Panc1 (cell line): ENCODE data around the gene DNAJC30. TPM values are rescaled to one million over a fixed set of nuclear protein-coding genes. Genes with fewer than 3 reads are reported as not detected.

Experiments
- ATAC-seq: fragments of 200-7000 bp; cut with Tn5 transposase; 2 replicates; pipeline ENCODE4 v1.9.1; 2020; ENCODE audit warnings: mild to moderate bottlenecking, moderate library complexity
- BruUV-seq: library from RNA; stranded (reverse); fragments of 400-500 nt; replicated peaks from 2 replicates; lab custom pipeline; 2021; lab: Mats Ljungman, UMichigan
- CTCF ChIA-PET: fragments of 300-600 bp; sonication (Branson Sonifier 250); formaldehyde crosslinking; loops from one replicate; lab custom pipeline; 2022; ENCODE audit warnings: antibody characterized with exemption; lab: Charles Lee
- POLR2A ChIA-PET: fragments of 300-600 bp; sonication (Branson Sonifier 250); formaldehyde crosslinking; loops from one replicate; lab custom pipeline; 2022; ENCODE audit warnings: antibody characterized with exemption; lab: Charles Lee
- DNase-seq: peaks from one replicate; pipeline ENCODE4 v3.0.0-alpha.2; 2010; ENCODE audit warnings: low read depth, low spot score
- H3K27ac ChIP-seq: 2 replicates; pipeline ENCODE4 v1.5.1; 2011; ENCODE audit warnings: mild to moderate bottlenecking, low read length, inconsistent platforms
- H3K27me3 ChIP-seq: fragments of 200-500 bp; sonication (Bioruptor generic); 2 replicates; pipeline ENCODE4 v1.6.0; 2014; ENCODE audit warnings: low read length, inconsistent platforms; ENCODE audit not compliant: control insufficient read depth, insufficient read depth
- H3K36me3 ChIP-seq: fragments of 200-500 bp; sonication (Bioruptor generic); 2 replicates; pipeline ENCODE4 v1.5.1; 2014; ENCODE audit warnings: inconsistent platforms, mild to moderate bottlenecking, low read length, moderate library complexity; ENCODE audit not compliant: control insufficient read depth, insufficient read depth
- H3K4me1 ChIP-seq: 2 replicates; pipeline ENCODE4 v1.5.1; 2011; ENCODE audit warnings: inconsistent platforms, mild to moderate bottlenecking, low read length, moderate library complexity; ENCODE audit not compliant: control insufficient read depth, insufficient read depth
- H3K4me3 ChIP-seq, 2 experiments: 2 replicates each; pipeline ENCODE4 v1.5.1; 2011 to 2012; ENCODE audit warnings: low read depth in 2 of 2, low read length in 2 of 2, mild to moderate bottlenecking in 2 of 2, inconsistent platforms in 1 of 2, moderate library complexity in 1 of 2
- H3K9me3 ChIP-seq: fragments of 200-500 bp; sonication (Bioruptor generic); 2 replicates; pipeline ENCODE4 v1.5.1; 2014; ENCODE audit warnings: low read depth, mild to moderate bottlenecking, inconsistent platforms, low read length, moderate library complexity; ENCODE audit not compliant: control insufficient read depth, insufficient read depth
- CTCF ChIP-seq: fragments of 450-650 bp; IDR thresholded peaks from 2 replicates; pipeline ENCODE4 v1.5.1; 2017; ENCODE audit warnings: mild to moderate bottlenecking
- POLR2AphosphoS5 ChIP-seq: IDR thresholded peaks from 2 replicates; pipeline ENCODE4 v1.6.1; 2012; ENCODE audit warnings: mild to moderate bottlenecking, low read depth, low read length, moderate library complexity
- SIN3A ChIP-seq: IDR thresholded peaks from 2 replicates; pipeline ENCODE4 v1.6.1; 2012; ENCODE audit warnings: low read depth, mild to moderate bottlenecking, low read length, moderate library complexity, borderline replicate concordance; ENCODE audit not compliant: insufficient read depth
- TCF7L2 ChIP-seq: IDR thresholded peaks from 2 replicates; pipeline ENCODE4 v1.6.1; 2011; ENCODE audit warnings: mild to moderate bottlenecking, low read depth, low read length, inconsistent platforms
- in situ Hi-C: cut with HindIII; loops from 2 replicates; pipeline ENCODE4 v1.10.0; 2016; ENCODE audit warnings: low sequenced_read_pairs, low pct_unique_long_range_greater_than_20kb
- intact Hi-C: fragments of 100-400 bp; cut with micrococcal nuclease; formaldehyde crosslinking; loops from one replicate; pipeline ENCODE4 v1.10.0; 2022; ENCODE audit not compliant: unreplicated experiment
- total RNA-seq: library from RNA; stranded (reverse); gene quantifications from one replicate; pipeline ENCODE4 v1.2.1, GENCODE V29; 2021; ENCODE audit not compliant: unreplicated experiment
- TF ChIP-seq, protein P1 (sequence below), 2 experiments: IDR thresholded peaks; 2 replicates each; pipeline ENCODE4 v1.6.1; 2011 to 2012; ENCODE audit warnings: low read depth in 2 of 2, control low read depth in 1 of 2, low read length in 1 of 2, mild to moderate bottlenecking in 1 of 2, moderate library complexity in 1 of 2; ENCODE audit not compliant: insufficient read depth in 1 of 2

DNAJC30 gene
- total RNA-seq, 1 experiment from 2014 or later = 11.1 TPM

DNA sequence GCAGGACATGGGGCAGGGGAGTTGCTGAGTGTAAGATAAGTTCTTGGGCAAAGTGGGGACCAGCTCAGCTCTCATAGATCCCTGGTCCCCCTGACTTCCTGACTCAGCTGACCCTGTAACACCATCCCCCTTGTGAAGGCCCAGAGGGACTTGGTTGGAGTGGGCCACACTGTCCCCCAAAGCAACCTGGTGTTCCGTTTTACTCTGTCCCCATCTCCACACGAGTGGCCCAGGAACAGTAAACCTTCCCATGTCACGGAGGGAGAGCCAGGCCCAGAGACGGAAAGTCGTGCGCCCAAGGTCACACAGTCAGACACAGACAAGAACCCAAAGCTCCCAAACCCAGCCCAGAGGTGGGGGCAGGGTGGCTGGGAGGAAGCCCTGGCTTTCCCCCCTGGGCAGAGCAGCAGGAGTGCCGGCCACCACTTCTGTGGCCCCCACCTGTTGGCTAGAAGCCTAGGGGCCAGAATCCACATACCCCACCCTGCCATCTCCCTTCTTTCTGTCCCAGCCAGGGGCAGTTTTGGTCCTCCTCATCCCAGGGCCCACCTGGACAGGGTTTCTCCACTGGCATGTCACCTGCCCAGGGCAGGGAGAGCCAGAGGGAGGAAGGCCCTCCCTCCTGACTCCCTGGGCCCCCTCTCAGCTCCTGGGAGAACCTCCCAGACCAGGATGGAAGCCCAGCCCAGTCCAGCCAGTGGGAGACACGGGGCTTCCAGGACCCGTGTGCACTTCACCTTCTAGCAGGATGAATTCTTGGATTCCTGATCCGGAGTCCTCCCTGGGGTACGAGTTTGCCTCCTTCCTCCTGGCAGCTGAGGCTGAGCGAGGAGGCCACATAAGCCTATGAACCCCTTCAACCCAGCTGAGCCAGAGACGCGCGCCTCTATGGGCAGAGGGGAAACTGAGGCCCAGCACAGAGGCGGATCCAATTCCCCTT, 36.2 kb downstream of the DNAJC30 start:
- POLR2A ChIA-PET = interaction anchor here (0.6 kb wide), 1 partner anchor 41 kb away, joined by 3 read pairs; no protein-coding TSS in a partner anchor
- Histone ChIP-seq H3K9me3 (no peaks in the 10 kb centered on the region), H3K27ac (no peak overlapping the region), H3K36me3 (no peaks in the 10 kb centered on the region), H3K4me3 (peak overlapping the region; percentile 48 to 69), H3K27me3 (peaks cover 3% of the 10 kb centered on the region; the same call in 1 of the 2 replicates), H3K4me1 (peaks cover 7% of the 10 kb centered on the region; the same call in 1 of the 2 replicates)
- intact Hi-C loops = no loop called here
- in situ Hi-C loops = no loop called here
- CTCF ChIA-PET = no interaction called here
- ATAC-seq = peak; percentile 14
- no peak for DNase-seq
- no TSS peak for BruUV-seq
- no peak for TF ChIP-seq POLR2AphosphoS5
- no peak for TF ChIP-seq TCF7L2
- TF ChIP-seq SIN3A = no peak
- no peak for TF ChIP-seq CTCF

- POLR2A ChIA-PET = interaction anchor here (0.6 kb wide), 2 partner anchors 8 to 50 kb away, joined by 4 read pairs; no protein-coding TSS in a partner anchor
- CTCF ChIA-PET = interaction anchor here (0.6 to 0.7 kb wide), 4 partner anchors 12 to 22 kb away, joined by 3 to 7 read pairs (median 3); partner anchors contain the start of gene VPS37D
Measured at GRCh38 chr7:73645643-73646174, 37.5 kb downstream of the DNAJC30 start.

GRCh38 chr7:73644688-73645286, 38.5 kb downstream of the DNAJC30 start:
- DNase-seq = no peak
- intact Hi-C loops (no loop called here), in situ Hi-C loops (no loop called here)
- ATAC-seq = no peak
- Histone ChIP-seq H3K4me3 (no peak overlapping the region), H3K36me3 (no peaks in the 10 kb centered on the region), H3K9me3 (no peaks in the 10 kb centered on the region), H3K4me1 (peaks cover 7% of the 10 kb centered on the region; the same call in 1 of the 2 replicates), H3K27ac (no peak overlapping the region), H3K27me3 (peaks cover 3% of the 10 kb centered on the region; the same call in 1 of the 2 replicates)
- CTCF ChIA-PET = no interaction called here
- POLR2A ChIA-PET = interaction anchor here (0.5 to 0.6 kb wide), 2 partner anchors 9 to 177 kb away, joined by 4 to 8 read pairs; no protein-coding TSS in a partner anchor
- BruUV-seq = no TSS peak
- TF ChIP-seq, protein P1, sequence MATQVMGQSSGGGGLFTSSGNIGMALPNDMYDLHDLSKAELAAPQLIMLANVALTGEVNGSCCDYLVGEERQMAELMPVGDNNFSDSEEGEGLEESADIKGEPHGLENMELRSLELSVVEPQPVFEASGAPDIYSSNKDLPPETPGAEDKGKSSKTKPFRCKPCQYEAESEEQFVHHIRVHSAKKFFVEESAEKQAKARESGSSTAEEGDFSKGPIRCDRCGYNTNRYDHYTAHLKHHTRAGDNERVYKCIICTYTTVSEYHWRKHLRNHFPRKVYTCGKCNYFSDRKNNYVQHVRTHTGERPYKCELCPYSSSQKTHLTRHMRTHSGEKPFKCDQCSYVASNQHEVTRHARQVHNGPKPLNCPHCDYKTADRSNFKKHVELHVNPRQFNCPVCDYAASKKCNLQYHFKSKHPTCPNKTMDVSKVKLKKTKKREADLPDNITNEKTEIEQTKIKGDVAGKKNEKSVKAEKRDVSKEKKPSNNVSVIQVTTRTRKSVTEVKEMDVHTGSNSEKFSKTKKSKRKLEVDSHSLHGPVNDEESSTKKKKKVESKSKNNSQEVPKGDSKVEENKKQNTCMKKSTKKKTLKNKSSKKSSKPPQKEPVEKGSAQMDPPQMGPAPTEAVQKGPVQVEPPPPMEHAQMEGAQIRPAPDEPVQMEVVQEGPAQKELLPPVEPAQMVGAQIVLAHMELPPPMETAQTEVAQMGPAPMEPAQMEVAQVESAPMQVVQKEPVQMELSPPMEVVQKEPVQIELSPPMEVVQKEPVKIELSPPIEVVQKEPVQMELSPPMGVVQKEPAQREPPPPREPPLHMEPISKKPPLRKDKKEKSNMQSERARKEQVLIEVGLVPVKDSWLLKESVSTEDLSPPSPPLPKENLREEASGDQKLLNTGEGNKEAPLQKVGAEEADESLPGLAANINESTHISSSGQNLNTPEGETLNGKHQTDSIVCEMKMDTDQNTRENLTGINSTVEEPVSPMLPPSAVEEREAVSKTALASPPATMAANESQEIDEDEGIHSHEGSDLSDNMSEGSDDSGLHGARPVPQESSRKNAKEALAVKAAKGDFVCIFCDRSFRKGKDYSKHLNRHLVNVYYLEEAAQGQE (IDR thresholded peaks at IDR 0.05; ENCODE audit: insufficient read depth in 1 of 2, low read depth in 2 of 2, low read length in 1 of 2) = no peak
- TF ChIP-seq SIN3A (no peak), TCF7L2 (no peak), POLR2AphosphoS5 (no peak), CTCF (no peak)

More at GRCh38 chr7:73645643-73646174, 37.5 kb downstream of the DNAJC30 start:
- Histone ChIP-seq H3K4me3 (no peak overlapping the region), H3K9me3 (no peaks in the 10 kb centered on the region), H3K4me1 (peaks cover 7% of the 10 kb centered on the region; the same call in 1 of the 2 replicates), H3K27ac (no peak overlapping the region), H3K36me3 (no peaks in the 10 kb centered on the region), H3K27me3 (peaks cover 3% of the 10 kb centered on the region; the same call in 1 of the 2 replicates)
- no peak for TF ChIP-seq TCF7L2
- no peak for DNase-seq
- ATAC-seq = no peak
- intact Hi-C loops (no loop called here), in situ Hi-C loops (no loop called here)
- BruUV-seq = no TSS peak
